ENCODE measurements around the gene TTC21A.

DNA sequence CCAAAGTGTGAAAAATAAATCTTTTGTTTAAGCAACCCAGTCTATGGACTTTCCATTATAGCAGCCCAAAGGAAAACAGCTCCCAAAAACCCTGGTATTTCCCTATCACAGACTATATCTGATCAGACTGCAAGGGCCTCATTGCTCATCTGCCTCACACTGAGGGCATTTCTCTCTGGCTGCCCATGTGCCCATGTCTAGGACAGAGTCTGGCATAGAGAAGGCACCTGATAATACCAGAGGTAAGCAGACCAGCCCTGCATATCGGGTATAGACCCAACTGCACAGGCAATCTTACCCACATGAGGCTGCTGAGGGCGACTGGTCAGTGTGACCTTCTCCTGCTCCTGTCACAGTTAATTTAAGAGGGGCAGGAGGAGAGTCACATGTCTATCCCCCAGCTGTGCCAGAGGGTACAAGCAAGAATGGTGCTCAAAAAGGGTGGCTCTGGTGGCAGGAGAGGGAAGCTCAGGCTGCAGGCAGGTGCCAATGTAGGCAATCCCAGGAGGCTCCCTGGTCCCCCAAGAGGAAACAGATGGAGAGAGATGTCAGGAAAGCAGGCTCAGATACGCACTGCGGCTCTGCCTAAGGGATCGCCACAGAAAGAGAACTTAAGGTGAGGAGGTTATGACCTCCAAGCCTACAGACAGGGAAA lies 42.8 kb downstream of the TTC21A start:
- TF ChIP-seq, protein P1, sequence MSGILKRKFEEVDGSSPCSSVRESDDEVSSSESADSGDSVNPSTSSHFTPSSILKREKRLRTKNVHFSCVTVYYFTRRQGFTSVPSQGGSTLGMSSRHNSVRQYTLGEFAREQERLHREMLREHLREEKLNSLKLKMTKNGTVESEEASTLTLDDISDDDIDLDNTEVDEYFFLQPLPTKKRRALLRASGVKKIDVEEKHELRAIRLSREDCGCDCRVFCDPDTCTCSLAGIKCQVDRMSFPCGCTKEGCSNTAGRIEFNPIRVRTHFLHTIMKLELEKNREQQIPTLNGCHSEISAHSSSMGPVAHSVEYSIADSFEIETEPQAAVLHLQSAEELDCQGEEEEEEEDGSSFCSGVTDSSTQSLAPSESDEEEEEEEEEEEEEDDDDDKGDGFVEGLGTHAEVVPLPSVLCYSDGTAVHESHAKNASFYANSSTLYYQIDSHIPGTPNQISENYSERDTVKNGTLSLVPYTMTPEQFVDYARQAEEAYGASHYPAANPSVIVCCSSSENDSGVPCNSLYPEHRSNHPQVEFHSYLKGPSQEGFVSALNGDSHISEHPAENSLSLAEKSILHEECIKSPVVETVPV (CRISPR knock-in tag; IDR thresholded peaks at IDR 0.05): no peak
- TF ChIP-seq, protein P2, sequence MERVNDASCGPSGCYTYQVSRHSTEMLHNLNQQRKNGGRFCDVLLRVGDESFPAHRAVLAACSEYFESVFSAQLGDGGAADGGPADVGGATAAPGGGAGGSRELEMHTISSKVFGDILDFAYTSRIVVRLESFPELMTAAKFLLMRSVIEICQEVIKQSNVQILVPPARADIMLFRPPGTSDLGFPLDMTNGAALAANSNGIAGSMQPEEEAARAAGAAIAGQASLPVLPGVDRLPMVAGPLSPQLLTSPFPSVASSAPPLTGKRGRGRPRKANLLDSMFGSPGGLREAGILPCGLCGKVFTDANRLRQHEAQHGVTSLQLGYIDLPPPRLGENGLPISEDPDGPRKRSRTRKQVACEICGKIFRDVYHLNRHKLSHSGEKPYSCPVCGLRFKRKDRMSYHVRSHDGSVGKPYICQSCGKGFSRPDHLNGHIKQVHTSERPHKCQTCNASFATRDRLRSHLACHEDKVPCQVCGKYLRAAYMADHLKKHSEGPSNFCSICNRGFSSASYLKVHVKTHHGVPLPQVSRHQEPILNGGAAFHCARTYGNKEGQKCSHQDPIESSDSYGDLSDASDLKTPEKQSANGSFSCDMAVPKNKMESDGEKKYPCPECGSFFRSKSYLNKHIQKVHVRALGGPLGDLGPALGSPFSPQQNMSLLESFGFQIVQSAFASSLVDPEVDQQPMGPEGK (CRISPR knock-in tag; IDR thresholded peaks at IDR 0.05; ENCODE audit: borderline replicate concordance): no peak
- no peak for TF ChIP-seq ZNF565 (CRISPR knock-in tag; conservative IDR thresholded peaks at IDR 0.05; ENCODE audit: low read depth)
- TF ChIP-seq SNAI2 (CRISPR knock-in tag; IDR thresholded peaks at IDR 0.05): no peak
- no peak for TF ChIP-seq ZNF70 (CRISPR knock-in tag; IDR thresholded peaks at IDR 0.05)
- no peak for TF ChIP-seq ZFP3 (CRISPR knock-in tag; IDR thresholded peaks at IDR 0.05)
- no peak for TF ChIP-seq ZFP30 (CRISPR knock-in tag; IDR thresholded peaks at IDR 0.05)
- TF ChIP-seq, protein P3, sequence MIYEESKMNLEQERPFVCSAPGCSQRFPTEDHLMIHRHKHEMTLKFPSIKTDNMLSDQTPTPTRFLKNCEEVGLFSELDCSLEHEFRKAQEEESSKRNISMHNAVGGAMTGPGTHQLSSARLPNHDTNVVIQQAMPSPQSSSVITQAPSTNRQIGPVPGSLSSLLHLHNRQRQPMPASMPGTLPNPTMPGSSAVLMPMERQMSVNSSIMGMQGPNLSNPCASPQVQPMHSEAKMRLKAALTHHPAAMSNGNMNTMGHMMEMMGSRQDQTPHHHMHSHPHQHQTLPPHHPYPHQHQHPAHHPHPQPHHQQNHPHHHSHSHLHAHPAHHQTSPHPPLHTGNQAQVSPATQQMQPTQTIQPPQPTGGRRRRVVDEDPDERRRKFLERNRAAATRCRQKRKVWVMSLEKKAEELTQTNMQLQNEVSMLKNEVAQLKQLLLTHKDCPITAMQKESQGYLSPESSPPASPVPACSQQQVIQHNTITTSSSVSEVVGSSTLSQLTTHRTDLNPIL (CRISPR knock-in tag; IDR thresholded peaks at IDR 0.05; ENCODE audit: low read depth): no peak
- no peak for TF ChIP-seq TCF4 (CRISPR knock-in tag; IDR thresholded peaks at IDR 0.05; ENCODE audit: borderline replicate concordance)
- TF ChIP-seq ARNTL (CRISPR knock-in tag; IDR thresholded peaks at IDR 0.05; ENCODE audit: borderline replicate concordance, low read depth): no peak

Data from SK-N-SH treated with all-trans-retinoic acid at 6 μM for 48 hours (cell line).